ENCODE results near the gene CCL2.

DNA sequence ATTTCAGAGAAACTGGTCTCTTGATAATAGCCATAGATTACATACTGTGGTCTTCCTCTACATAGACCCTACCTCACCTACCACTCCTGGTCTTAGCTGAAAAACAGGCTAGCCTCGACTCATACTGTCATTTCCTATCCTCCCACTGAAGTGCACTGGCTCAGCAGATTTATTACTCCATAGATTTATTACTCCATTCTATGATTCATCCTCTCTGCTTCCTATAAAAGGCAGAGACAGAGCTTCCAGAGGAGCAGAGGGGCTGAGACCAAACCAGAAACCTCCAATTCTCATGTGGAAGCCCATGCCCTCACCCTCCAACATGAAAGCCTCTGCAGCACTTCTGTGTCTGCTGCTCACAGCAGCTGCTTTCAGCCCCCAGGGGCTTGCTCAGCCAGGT lies 14.9 kb downstream of the CCL2 start, which contains the start of gene CCL7:
- TF ChIP-seq EZH2phosphoT487 (IDR thresholded peaks at IDR 0.05; ENCODE audit: insufficient read depth, low read depth) (no peak), EZH2 (IDR thresholded peaks at IDR 0.05; ENCODE audit: insufficient read depth, poor library complexity, severe bottlenecking) (no peak)

All from GM23248 (cell line).